WTC11 (cell line): ENCODE measurements around the gene LYZ. TPM values are rescaled to one million over a fixed set of nuclear protein-coding genes. Genes with fewer than 3 reads are reported as not detected.

ENCODE experiments used
- ATAC-seq: fragments of 200-7000 bp; cut with Tn5 transposase; 2 replicates; pipeline ENCODE4 v1.10.0; 2021; ENCODE audit warnings: mild to moderate bottlenecking, moderate library complexity
- CTCF ChIA-PET: fragments of 300-600 bp; sonication (Branson Sonifier 250); formaldehyde crosslinking; loops from one replicate; lab custom pipeline; 2021; ENCODE audit warnings: antibody characterized with exemption; lab: Charles Lee
- POLR2A ChIA-PET: fragments of 350-600 bp; sonication (Branson Sonifier 250); formaldehyde crosslinking; loops from one replicate; lab custom pipeline; 2021; ENCODE audit warnings: antibody characterized with exemption; lab: Charles Lee
- DNase-seq: peaks from one replicate; pipeline ENCODE4 v3.0.0; 2021; ENCODE audit warnings: low spot score
- H3K27ac Mint-ChIP-seq: 2 replicates; pipeline ENCODE4 v1.8.0; 2021; ENCODE audit warnings: mixed read lengths
- H3K27me3 Mint-ChIP-seq: 2 replicates; pipeline ENCODE4 v1.8.0; 2021; ENCODE audit warnings: low read depth, mild to moderate bottlenecking, moderate library complexity, mixed read lengths
- H3K36me3 Mint-ChIP-seq: 2 replicates; pipeline ENCODE4 v1.8.0; 2021; ENCODE audit warnings: mixed read lengths
- H3K4me1 Mint-ChIP-seq: 2 replicates; pipeline ENCODE4 v1.8.0; 2022; ENCODE audit warnings: mixed read lengths
- H3K4me3 Mint-ChIP-seq: 2 replicates; pipeline ENCODE4 v1.8.0; 2021; ENCODE audit warnings: mild to moderate bottlenecking, moderate library complexity, mixed read lengths
- H3K9me3 Mint-ChIP-seq: 2 replicates; pipeline ENCODE4 v1.8.0; 2021; ENCODE audit warnings: mixed read lengths
- ATF3 ChIP-seq: sonication (generic); formaldehyde crosslinking; conservative IDR thresholded peaks from 2 replicates; pipeline ENCODE4 v1.8.1; 2022; ENCODE audit warnings: mild to moderate bottlenecking, missing genetic modification reagents
- CREB1 ChIP-seq: sonication (generic); formaldehyde crosslinking; IDR thresholded peaks from 2 replicates; pipeline ENCODE4 v1.8.0; 2023; ENCODE audit warnings: mild to moderate bottlenecking, missing genetic modification reagents
- CREM ChIP-seq: sonication (generic); formaldehyde crosslinking; IDR thresholded peaks from 2 replicates; pipeline ENCODE4 v1.8.1; 2022; ENCODE audit warnings: mild to moderate bottlenecking, missing genetic modification reagents, moderate library complexity
- E2F4 ChIP-seq: sonication (generic); formaldehyde crosslinking; IDR thresholded peaks from 2 replicates; pipeline ENCODE4 v1.8.1; 2022; ENCODE audit warnings: low read depth, mild to moderate bottlenecking, moderate library complexity, missing genetic modification reagents, borderline replicate concordance
- ESRRA ChIP-seq: sonication (generic); formaldehyde crosslinking; IDR thresholded peaks from 2 replicates; pipeline ENCODE4 v1.8.1; 2022; ENCODE audit warnings: mild to moderate bottlenecking, missing genetic modification reagents, borderline replicate concordance
- ETV6 ChIP-seq: sonication (generic); formaldehyde crosslinking; IDR thresholded peaks from 2 replicates; pipeline ENCODE4 v1.8.1; 2022; ENCODE audit warnings: mild to moderate bottlenecking, missing genetic modification reagents
- FOXK1 ChIP-seq: sonication (generic); formaldehyde crosslinking; IDR thresholded peaks from 2 replicates; pipeline ENCODE4 v1.8.0; 2022; ENCODE audit warnings: mild to moderate bottlenecking, moderate library complexity, missing genetic modification reagents
- GABPB1 ChIP-seq: sonication (generic); formaldehyde crosslinking; IDR thresholded peaks from 2 replicates; pipeline ENCODE4 v1.8.1; 2023; ENCODE audit warnings: mild to moderate bottlenecking, missing genetic modification reagents
- MYBL2 ChIP-seq: sonication (generic); formaldehyde crosslinking; IDR thresholded peaks from 2 replicates; pipeline ENCODE4 v1.8.1; 2023; ENCODE audit warnings: mild to moderate bottlenecking, moderate library complexity, missing genetic modification reagents
- NFATC4 ChIP-seq: fragments of 250-450 bp; sonication (Bioruptor Pico); IDR thresholded peaks from 2 replicates; pipeline ENCODE4 v1.9.0; 2021; ENCODE audit warnings: mild to moderate bottlenecking
- NFYB ChIP-seq: sonication (generic); formaldehyde crosslinking; conservative IDR thresholded peaks from 2 replicates; pipeline ENCODE4 v1.8.0; 2022; ENCODE audit warnings: low read depth, missing genetic modification reagents
- OVOL2 ChIP-seq: fragments of 250-450 bp; sonication (Bioruptor Pico); IDR thresholded peaks from 2 replicates; pipeline ENCODE4 v1.9.0; 2021; ENCODE audit warnings: mild to moderate bottlenecking, borderline replicate concordance
- SMAD4 ChIP-seq: sonication (generic); formaldehyde crosslinking; IDR thresholded peaks from 2 replicates; pipeline ENCODE4 v1.8.0; 2022; ENCODE audit warnings: mild to moderate bottlenecking, missing genetic modification reagents
- SP1 ChIP-seq: sonication (generic); formaldehyde crosslinking; conservative IDR thresholded peaks from 2 replicates; pipeline ENCODE4 v1.8.1; 2022; ENCODE audit warnings: missing genetic modification reagents
- TEAD4 ChIP-seq: sonication (generic); formaldehyde crosslinking; IDR thresholded peaks from 2 replicates; pipeline ENCODE4 v1.8.0; 2022; ENCODE audit warnings: mild to moderate bottlenecking, missing genetic modification reagents
- ZBTB43 ChIP-seq: sonication (generic); formaldehyde crosslinking; IDR thresholded peaks from 2 replicates; pipeline ENCODE4 v1.8.1; 2023; ENCODE audit warnings: mild to moderate bottlenecking, missing genetic modification reagents
- ZNF232 ChIP-seq: sonication (generic); formaldehyde crosslinking; IDR thresholded peaks from 2 replicates; pipeline ENCODE4 v1.8.0; 2022; ENCODE audit warnings: mild to moderate bottlenecking, missing genetic modification reagents
- ZNF263 ChIP-seq: sonication (generic); formaldehyde crosslinking; IDR thresholded peaks from 2 replicates; pipeline ENCODE4 v1.8.1; 2022; ENCODE audit warnings: low read depth, mild to moderate bottlenecking, moderate library complexity, missing genetic modification reagents
- ZNF396 ChIP-seq: fragments of 250-450 bp; sonication (Bioruptor Pico); IDR thresholded peaks from 2 replicates; pipeline ENCODE4 v1.8.0; 2021; ENCODE audit warnings: mild to moderate bottlenecking, moderate library complexity, borderline replicate concordance
- ZNF532 ChIP-seq: fragments of 250-450 bp; sonication (Bioruptor Pico); IDR thresholded peaks from 2 replicates; pipeline ENCODE4 v1.9.0; 2021; ENCODE audit warnings: mild to moderate bottlenecking, borderline replicate concordance
- ZNF671 ChIP-seq: fragments of 250-450 bp; sonication (Bioruptor Pico); IDR thresholded peaks from 2 replicates; pipeline ENCODE4 v1.8.0; 2021; ENCODE audit warnings: mild to moderate bottlenecking
- ZSCAN18 ChIP-seq: fragments of 250-450 bp; sonication (Bioruptor Pico); IDR thresholded peaks from 2 replicates; pipeline ENCODE4 v2.1.2; 2022; ENCODE audit warnings: mild to moderate bottlenecking, moderate library complexity
- total RNA-seq: library from RNA; stranded (reverse); gene quantifications from 3 replicates; pipeline ENCODE4 v1.2.3, GENCODE V29; 2021
- TF ChIP-seq, protein P1 (sequence below): sonication (generic); formaldehyde crosslinking; IDR thresholded peaks from 2 replicates; pipeline ENCODE4 v1.8.0; 2022; ENCODE audit warnings: mild to moderate bottlenecking, missing genetic modification reagents

Gene LYZ
- total RNA-seq, 1 experiment from 2014 or later: 1.0 TPM

DNA sequence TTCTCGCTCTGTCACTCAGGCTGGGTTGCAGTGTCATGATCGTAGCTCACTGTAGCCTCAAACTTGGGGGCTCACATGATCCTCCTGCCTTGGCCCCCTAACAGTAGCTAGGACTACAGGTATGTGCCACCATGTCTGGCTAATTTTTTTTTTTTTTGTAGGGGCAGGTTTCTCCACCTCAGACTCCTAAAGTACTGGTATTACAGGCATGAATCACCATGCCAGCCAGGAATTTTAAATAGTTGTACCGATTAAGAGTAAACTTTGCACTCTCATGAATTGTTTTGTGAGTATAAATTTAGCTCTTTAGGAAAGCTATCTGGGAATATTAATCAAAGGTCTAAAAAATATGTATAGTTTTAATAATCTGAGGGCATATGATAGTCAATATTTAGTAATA is 36.9 kb downstream of the LYZ start:
- Mint-ChIP-seq H3K27ac (no peak overlapping the region), H3K9me3 (no peaks in the 10 kb centered on the region), H3K36me3 (peaks cover 33% of the 10 kb centered on the region), H3K27me3 (no peaks in the 10 kb centered on the region), H3K4me1 (no peaks in the 10 kb centered on the region), H3K4me3 (no peak overlapping the region)
- ChIA-PET CTCF (interaction anchor here (1.0 to 1.4 kb wide), 2 partner anchors 94 to 186 kb away, joined by 3 to 5 read pairs; no protein-coding TSS in a partner anchor), POLR2A (no interaction called here)
- TF ChIP-seq TEAD4 (CRISPR knock-in tag): no peak
- TF ChIP-seq E2F4 (CRISPR knock-in tag): no peak
- TF ChIP-seq FOXK1: no peak
- no peak for TF ChIP-seq SMAD4
- no peak for TF ChIP-seq ZBTB43 (CRISPR knock-in tag)
- TF ChIP-seq ZNF232 (CRISPR knock-in tag): no peak
- ATAC-seq (no peak), DNase-seq (no peak)

DNA sequence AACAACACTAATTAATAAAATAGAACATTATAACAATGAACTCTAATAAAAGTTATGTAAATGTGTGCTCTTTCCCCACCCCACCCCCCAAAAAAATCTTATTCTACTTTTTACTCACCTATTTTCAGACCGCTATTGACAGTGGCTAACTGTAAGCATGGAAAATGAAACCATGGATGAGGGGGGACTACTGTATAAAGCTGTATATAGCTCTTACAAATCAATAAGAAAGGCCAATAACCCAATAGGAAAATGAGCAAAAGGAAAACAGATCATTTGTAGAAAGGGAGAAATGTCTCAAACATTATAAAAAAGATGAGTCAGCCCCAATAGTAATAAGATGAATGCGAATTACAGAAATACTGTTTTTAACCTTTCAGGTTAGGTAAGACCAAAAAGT is 38.7 kb downstream of the LYZ start:
- Mint-ChIP-seq H3K9me3 (no peaks in the 10 kb centered on the region), H3K4me1 (no peaks in the 10 kb centered on the region), H3K27me3 (no peaks in the 10 kb centered on the region), H3K27ac (no peak overlapping the region), H3K36me3 (peaks cover 26% of the 10 kb centered on the region), H3K4me3 (no peak overlapping the region)
- no peak for DNase-seq
- POLR2A ChIA-PET: no interaction called here
- CTCF ChIA-PET: no interaction called here
- no peak for ATAC-seq
- TF ChIP-seq MYBL2 (CRISPR knock-in tag) (no peak), ETV6 (CRISPR knock-in tag) (no peak), CREM (CRISPR knock-in tag) (no peak), NFATC4 (CRISPR knock-in tag) (no peak), E2F4 (CRISPR knock-in tag) (no peak), ESRRA (CRISPR knock-in tag) (no peak), ZNF671 (CRISPR knock-in tag) (no peak), OVOL2 (no peak), CREB1 (CRISPR knock-in tag) (no peak), ZNF263 (CRISPR knock-in tag) (no peak), NFYB (CRISPR knock-in tag) (no peak)
- TF ChIP-seq, protein P1, sequence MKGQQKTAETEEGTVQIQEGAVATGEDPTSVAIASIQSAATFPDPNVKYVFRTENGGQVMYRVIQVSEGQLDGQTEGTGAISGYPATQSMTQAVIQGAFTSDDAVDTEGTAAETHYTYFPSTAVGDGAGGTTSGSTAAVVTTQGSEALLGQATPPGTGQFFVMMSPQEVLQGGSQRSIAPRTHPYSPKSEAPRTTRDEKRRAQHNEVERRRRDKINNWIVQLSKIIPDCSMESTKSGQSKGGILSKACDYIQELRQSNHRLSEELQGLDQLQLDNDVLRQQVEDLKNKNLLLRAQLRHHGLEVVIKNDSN (CRISPR knock-in tag): no peak

DNA sequence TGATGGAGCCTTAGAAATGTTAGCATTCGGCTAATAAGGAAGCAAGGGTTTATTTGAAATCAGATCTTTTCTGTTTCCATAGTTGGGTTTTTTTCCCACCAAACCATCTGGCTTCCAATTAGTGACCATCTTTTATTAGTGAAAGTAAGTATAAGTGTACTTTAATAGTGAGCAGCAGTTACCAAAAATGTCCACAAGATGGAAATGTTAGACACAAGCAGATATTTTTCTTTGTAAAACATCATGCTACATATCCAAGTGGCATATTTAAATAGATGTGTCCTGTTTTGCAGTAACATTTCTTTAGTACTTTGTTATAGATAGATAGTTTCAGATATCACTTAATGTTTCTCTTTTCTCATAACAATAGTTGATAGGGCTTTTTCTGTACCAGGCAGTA is 40.2 kb downstream of the LYZ start:
- Mint-ChIP-seq H3K4me3 (no peak overlapping the region), H3K4me1 (no peaks in the 10 kb centered on the region), H3K27ac (no peak overlapping the region), H3K27me3 (no peaks in the 10 kb centered on the region), H3K9me3 (no peaks in the 10 kb centered on the region), H3K36me3 (peaks cover 20% of the 10 kb centered on the region)
- no peak for DNase-seq
- ChIA-PET CTCF (interaction anchor here (1.5 kb wide), 1 partner anchor 182 kb away, joined by 3 read pairs; no protein-coding TSS in a partner anchor), POLR2A (no interaction called here)
- ATAC-seq: no peak
- no peak for TF ChIP-seq SMAD4
- no peak for TF ChIP-seq ATF3 (CRISPR knock-in tag)
- TF ChIP-seq, protein P1 (CRISPR knock-in tag): no peak
- TF ChIP-seq ZSCAN18 (CRISPR knock-in tag): no peak
- no peak for TF ChIP-seq ZNF532 (CRISPR knock-in tag)
- TF ChIP-seq SP1 (CRISPR knock-in tag): no peak
- no peak for TF ChIP-seq ZNF396 (CRISPR knock-in tag)
- no peak for TF ChIP-seq FOXK1
- TF ChIP-seq GABPB1: no peak
